Activated CD8-positive, alpha-beta T cell treated with anti-CD3 and anti-CD28 coated beads, Interleukin-2, amount 10 ng/mL, durations not matched to agents 7 days and 5 days (primary cell): Measurements from ENCODE around the gene GP1BA. TPM values are rescaled to one million over a fixed set of nuclear protein-coding genes. Genes with fewer than 3 reads are reported as not detected.
A peak's percentile ranks its signal among the peaks of the same experiment; 100 is the strongest.
"Not testable (repeated sequence)": the region's sequence is repeated elsewhere in the genome, so short reads cannot be mapped to it uniquely, and the experiment has no call there.

Source experiments
- ATAC-seq: fragments of 150-1000 bp; cut with Tn5 transposase; one replicate; pipeline ENCODE4 v1.10.0; 2021; ENCODE audit warnings: moderate library complexity
- CTCF ChIA-PET: fragments of 350-600 bp; sonication (Branson Sonifier 250); formaldehyde crosslinking; loops from one replicate; lab custom pipeline; 2021; ENCODE audit warnings: antibody characterized with exemption; lab: Charles Lee
- POLR2A ChIA-PET: fragments of 350-600 bp; sonication (Branson Sonifier 250); formaldehyde crosslinking; loops from one replicate; lab custom pipeline; 2021; ENCODE audit warnings: antibody characterized with exemption; lab: Charles Lee
- DNase-seq: peaks from one replicate; pipeline ENCODE4 v3.0.0-alpha.2; 2020
- H3K27ac Mint-ChIP-seq: one replicate; pipeline ENCODE4 v1.8.0; 2021; ENCODE audit warnings: mild to moderate bottlenecking, mixed read lengths
- H3K27me3 Mint-ChIP-seq: one replicate; pipeline ENCODE4 v1.8.0; 2021; ENCODE audit warnings: low read depth, mixed read lengths
- H3K36me3 Mint-ChIP-seq: one replicate; pipeline ENCODE4 v1.8.0; 2021; ENCODE audit warnings: low read depth, mixed read lengths
- H3K4me1 Mint-ChIP-seq: one replicate; pipeline ENCODE4 v1.8.0; 2021; ENCODE audit warnings: low read depth, mixed read lengths
- H3K4me3 Mint-ChIP-seq: one replicate; pipeline ENCODE4 v1.8.0; 2021; ENCODE audit warnings: mild to moderate bottlenecking, mixed read lengths
- H3K9me3 Mint-ChIP-seq: one replicate; pipeline ENCODE4 v1.8.0; 2022; ENCODE audit warnings: mixed read lengths; ENCODE audit not compliant: insufficient read depth
- total RNA-seq, 2 experiments: library from RNA; stranded (reverse); gene quantifications; one replicate each; pipeline ENCODE4 v1.2.3, GENCODE V29; 2021

The GP1BA gene
- total RNA-seq, 2 experiments from 2014 or later = not detected

- POLR2A ChIA-PET, H3K27ac Mint-ChIP-seq, H3K9me3 Mint-ChIP-seq, H3K27me3 Mint-ChIP-seq, H3K4me3 Mint-ChIP-seq, DNase-seq, H3K4me1 Mint-ChIP-seq, ATAC-seq: not testable (repeated sequence)
- peaks cover 29% of the 10 kb centered on the region for H3K36me3 Mint-ChIP-seq
- CTCF ChIA-PET = interaction anchor here (1.0 to 1.4 kb wide), 2 partner anchors 18 to 23 kb away, joined by 4 read pairs; partner anchors contain the start of gene CHRNE
Measured at GRCh38 chr17:4926577-4927335, 5.3 kb upstream of the GP1BA start.

- no peaks in the 10 kb centered on the region for H3K9me3 Mint-ChIP-seq
Measured at GRCh38 chr17:4928881-4929280, 3.2 kb upstream of the GP1BA start.

GRCh38 chr17:4932756-4933155 lies 679 bp downstream of the GP1BA start:
- ATAC-seq (no peak), DNase-seq (no peak)
- ChIA-PET CTCF (interaction anchor here (0.6 kb wide), 1 partner anchor 150 kb away, joined by 4 read pairs; no protein-coding TSS in a partner anchor), POLR2A (interaction anchor here (0.6 to 1.6 kb wide), 3 partner anchors 8 to 101 kb away, joined by 3 to 6 read pairs (median 3); no protein-coding TSS in a partner anchor)
- H3K4me3 Mint-ChIP-seq = no peak overlapping the region
- no peak overlapping the region for H3K27ac Mint-ChIP-seq
- no peaks in the 10 kb centered on the region for H3K27me3 Mint-ChIP-seq
- peaks cover 34% of the 10 kb centered on the region for H3K4me1 Mint-ChIP-seq
- H3K9me3 Mint-ChIP-seq = no peaks in the 10 kb centered on the region
- peaks cover 55% of the 10 kb centered on the region for H3K36me3 Mint-ChIP-seq

More at GRCh38 chr17:4928881-4929280, 3.2 kb upstream of the GP1BA start:
- Mint-ChIP-seq H3K27me3 (no peaks in the 10 kb centered on the region), H3K4me1 (peaks cover 7% of the 10 kb centered on the region), H3K36me3 (peaks cover 33% of the 10 kb centered on the region), H3K27ac (no peak overlapping the region), H3K4me3 (no peak overlapping the region)
- ChIA-PET POLR2A (interaction anchor here (1.6 kb wide), 1 partner anchor 10 kb away, joined by 3 read pairs; no protein-coding TSS in a partner anchor), CTCF (no interaction called here)
- DNase-seq (no peak), ATAC-seq (no peak)

DNA sequence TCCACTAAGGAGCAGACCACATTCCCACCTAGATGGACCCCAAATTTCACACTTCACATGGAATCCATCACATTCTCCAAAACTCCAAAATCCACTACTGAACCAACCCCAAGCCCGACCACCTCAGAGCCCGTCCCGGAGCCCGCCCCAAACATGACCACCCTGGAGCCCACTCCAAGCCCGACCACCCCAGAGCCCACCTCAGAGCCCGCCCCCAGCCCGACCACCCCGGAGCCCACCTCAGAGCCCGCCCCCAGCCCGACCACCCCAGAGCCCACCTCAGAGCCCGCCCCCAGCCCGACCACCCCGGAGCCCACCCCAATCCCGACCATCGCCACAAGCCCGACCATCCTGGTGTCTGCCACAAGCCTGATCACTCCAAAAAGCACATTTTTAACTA lies 1.6 kb downstream of the GP1BA start:
- DNase-seq = no peak
- Mint-ChIP-seq H3K36me3 (peaks cover 60% of the 10 kb centered on the region), H3K9me3 (no peaks in the 10 kb centered on the region), H3K27ac (peak overlapping the region; percentile 41), H3K4me3 (no peak overlapping the region), H3K27me3 (no peaks in the 10 kb centered on the region), H3K4me1 (peaks cover 43% of the 10 kb centered on the region)
- POLR2A ChIA-PET = interaction anchor here (1.3 to 1.4 kb wide), 2 partner anchors 9 to 22 kb away, joined by 3 read pairs; no protein-coding TSS in a partner anchor
- CTCF ChIA-PET = interaction anchor here (0.7 to 1.3 kb wide), 3 partner anchors 25 to 34 kb away, joined by 3 to 5 read pairs (median 3); partner anchors contain the start of genes CHRNE and SPAG7
- no peak for ATAC-seq

GRCh38 chr17:4934173-4934979 lies 2.3 kb downstream of the GP1BA start:
- ChIA-PET POLR2A (interaction anchor here (0.6 to 1.4 kb wide), 3 partner anchors 9 to 21 kb away, joined by 3 to 5 read pairs (median 3); no protein-coding TSS in a partner anchor), CTCF (interaction anchor here (0.7 to 1.3 kb wide), 3 partner anchors 25 to 33 kb away, joined by 3 to 5 read pairs (median 3); partner anchors contain the start of genes CHRNE and SPAG7)
- no peaks in the 10 kb centered on the region for H3K9me3 Mint-ChIP-seq
- peak; percentile 35 for DNase-seq
- peaks cover 47% of the 10 kb centered on the region for H3K4me1 Mint-ChIP-seq
- no peaks in the 10 kb centered on the region for H3K27me3 Mint-ChIP-seq
- peaks cover 61% of the 10 kb centered on the region for H3K36me3 Mint-ChIP-seq
- peak overlapping the region; percentile 50 for H3K27ac Mint-ChIP-seq
- peak; percentile 20 for ATAC-seq
- no peak overlapping the region for H3K4me3 Mint-ChIP-seq

DNA sequence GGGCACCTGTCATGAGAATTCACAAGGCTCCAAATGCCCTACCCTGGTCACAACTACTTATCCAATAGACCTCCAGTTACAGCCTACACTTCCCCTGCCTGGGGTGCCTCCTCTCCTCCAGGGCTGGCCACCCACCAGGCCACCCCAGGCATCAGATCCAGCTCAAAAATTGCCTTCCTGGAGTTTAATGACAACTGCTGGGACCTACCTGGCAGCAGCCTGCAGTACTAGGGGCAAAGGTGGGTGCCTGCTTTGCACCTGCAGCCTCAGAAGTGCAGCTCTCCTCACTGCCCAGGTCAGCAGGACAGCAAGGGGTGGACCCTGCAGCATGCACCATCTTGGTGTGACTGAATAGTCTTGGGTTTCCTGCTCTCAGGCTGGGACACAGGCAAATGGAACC lies 3.6 kb downstream of the GP1BA start:
- Mint-ChIP-seq H3K27ac (no peak overlapping the region), H3K4me1 (peaks cover 47% of the 10 kb centered on the region), H3K36me3 (peaks cover 63% of the 10 kb centered on the region), H3K27me3 (no peaks in the 10 kb centered on the region), H3K9me3 (no peaks in the 10 kb centered on the region), H3K4me3 (no peak overlapping the region)
- ChIA-PET CTCF (interaction anchor here (2.6 kb wide), 1 partner anchor 26 kb away, joined by 7 read pairs; no protein-coding TSS in a partner anchor), POLR2A (interaction anchor here (1.3 kb wide), 1 partner anchor 12 kb away, joined by 4 read pairs; no protein-coding TSS in a partner anchor)
- ATAC-seq = no peak
- no peak for DNase-seq

DNA sequence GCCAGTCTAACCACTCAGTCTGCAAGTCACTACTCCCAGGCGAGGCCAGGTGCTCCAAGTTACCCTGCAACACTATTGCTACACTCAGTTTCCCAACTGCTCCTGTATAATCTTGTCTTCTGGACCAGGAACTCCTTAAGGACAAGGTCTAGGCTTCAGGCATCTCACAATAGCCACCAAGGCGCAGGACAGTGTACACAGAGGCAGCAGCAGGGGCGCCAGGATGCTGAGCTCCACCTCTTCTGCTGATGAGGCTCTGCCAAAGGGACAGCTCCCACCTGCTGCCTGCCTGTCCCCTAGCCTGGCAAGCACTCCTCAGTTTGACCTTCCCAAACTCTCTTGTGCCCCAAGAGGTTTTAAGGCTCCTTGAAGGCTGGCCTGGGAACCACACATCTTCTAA lies 4.4 kb downstream of the GP1BA start:
- Mint-ChIP-seq H3K27me3 (no peaks in the 10 kb centered on the region), H3K4me1 (peaks cover 47% of the 10 kb centered on the region), H3K36me3 (peaks cover 64% of the 10 kb centered on the region), H3K27ac (peak overlapping the region; percentile 47), H3K9me3 (no peaks in the 10 kb centered on the region), H3K4me3 (no peak overlapping the region)
- no peak for DNase-seq
- ChIA-PET POLR2A (interaction anchor here (1.3 to 1.5 kb wide), 3 partner anchors 11 to 31 kb away, joined by 3 to 5 read pairs (median 4); partner anchors contain the start of gene SPAG7), CTCF (interaction anchor here (2.6 kb wide), 1 partner anchor 27 kb away, joined by 7 read pairs; no protein-coding TSS in a partner anchor)
- no peak for ATAC-seq

GRCh38 chr17:4937553-4937952 lies 5.5 kb downstream of the GP1BA start:
- Mint-ChIP-seq H3K4me1 (peaks cover 58% of the 10 kb centered on the region), H3K36me3 (peaks cover 74% of the 10 kb centered on the region), H3K27me3 (no peaks in the 10 kb centered on the region), H3K4me3 (peak overlapping the region; percentile 97), H3K9me3 (no peaks in the 10 kb centered on the region), H3K27ac (no peak overlapping the region)
- POLR2A ChIA-PET = interaction anchor here (0.9 to 1.5 kb wide), 3 partner anchors 12 to 19 kb away, joined by 3 read pairs; no protein-coding TSS in a partner anchor
- CTCF ChIA-PET = interaction anchor here (2.6 kb wide), 1 partner anchor 28 kb away, joined by 7 read pairs; no protein-coding TSS in a partner anchor
- ATAC-seq (no peak), DNase-seq (no peak)

DNA sequence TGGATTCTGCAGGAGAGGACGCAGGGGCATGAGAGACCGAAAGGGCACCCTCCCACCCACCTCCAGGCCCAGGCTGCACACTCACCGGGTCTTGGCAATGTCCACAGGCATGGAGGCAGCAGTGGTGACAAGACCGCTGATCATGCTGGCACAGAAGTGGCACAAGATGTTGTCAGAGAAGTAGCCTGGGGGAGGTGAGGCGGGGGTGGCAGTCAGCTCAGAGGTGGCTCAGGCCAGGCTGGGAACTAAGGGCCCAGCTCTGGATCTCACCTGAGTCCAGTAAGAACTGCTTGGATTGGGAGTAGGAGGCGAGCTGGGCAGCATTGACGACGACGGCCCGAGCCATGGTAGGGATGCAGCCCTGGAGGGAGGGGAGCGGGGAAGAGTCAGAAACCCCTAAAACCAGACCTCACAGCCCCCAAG lies 6.0 kb downstream of the GP1BA start:
- DNase-seq (no peak), ATAC-seq (no peak)
- Mint-ChIP-seq H3K36me3 (peaks cover 79% of the 10 kb centered on the region), H3K4me3 (peak overlapping the region; percentile 97), H3K9me3 (no peaks in the 10 kb centered on the region), H3K27ac (peak overlapping the region; percentile 64), H3K27me3 (no peaks in the 10 kb centered on the region), H3K4me1 (peaks cover 63% of the 10 kb centered on the region)
- ChIA-PET CTCF (interaction anchor here (3.0 kb wide), 1 partner anchor 29 kb away, joined by 13 read pairs; no protein-coding TSS in a partner anchor), POLR2A (interaction anchor here (0.9 to 1.2 kb wide), 2 partner anchors 12 to 20 kb away, joined by 3 read pairs; no protein-coding TSS in a partner anchor)

DNA sequence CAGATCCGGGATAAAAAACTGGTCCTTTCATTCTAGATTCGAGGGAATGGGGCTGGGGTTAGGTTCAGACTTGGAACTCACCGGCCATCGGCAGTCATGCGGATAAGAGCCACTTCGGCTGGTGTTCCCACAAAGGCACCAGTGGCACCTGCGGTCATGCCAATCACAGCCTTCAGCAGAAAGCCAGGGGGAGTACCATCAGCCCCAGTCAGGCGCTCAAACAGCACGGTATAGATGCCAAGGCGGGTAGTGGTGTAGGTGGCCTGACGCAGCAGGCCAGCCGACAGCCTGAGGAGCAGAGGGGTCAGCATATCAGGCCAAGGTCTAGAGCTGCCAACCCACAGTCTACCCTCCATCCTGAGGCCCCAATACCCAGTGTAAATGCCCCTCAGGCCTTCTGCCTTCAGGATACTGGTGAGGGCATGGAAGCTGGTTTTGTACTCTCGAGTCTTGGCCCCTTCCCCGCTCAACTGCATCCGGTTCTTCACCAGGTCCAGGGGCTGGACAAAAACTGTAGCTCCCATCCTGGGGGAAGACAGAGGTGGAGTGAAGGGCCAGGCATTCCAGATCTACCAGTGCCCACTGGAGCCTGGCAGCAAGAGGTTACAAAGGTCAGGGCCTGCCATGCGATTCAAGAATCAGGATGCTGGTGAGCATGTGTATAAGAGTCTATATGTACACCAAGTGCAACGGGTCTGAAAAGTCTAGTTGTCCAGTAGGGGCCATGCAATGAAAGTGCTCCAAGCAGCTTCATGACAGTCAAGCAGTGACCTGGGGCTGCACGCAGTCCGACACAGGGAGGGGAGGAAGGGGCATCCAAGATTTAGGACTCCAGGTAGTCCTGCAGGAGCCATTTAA lies 6.8 kb downstream of the GP1BA start:
- no peaks in the 10 kb centered on the region for H3K27me3 Mint-ChIP-seq
- ChIA-PET POLR2A (interaction anchor here (0.6 to 5.8 kb wide), 12 partner anchors 10 to 229 kb away, joined by 3 to 101 read pairs (median 4); partner anchors contain the start of genes ARRB2, C17orf107, ENO3 and INCA1), CTCF (interaction anchor here (0.8 to 3.4 kb wide), 13 partner anchors 13 to 49 kb away, joined by 3 to 26 read pairs (median 5); partner anchors contain the start of genes CAMTA2, CHRNE, ENO3 and SPAG7)
- H3K9me3 Mint-ChIP-seq = no peaks in the 10 kb centered on the region
- ATAC-seq (no peak), DNase-seq (no peak)
- H3K27ac Mint-ChIP-seq = peak overlapping the region; percentile 88
- peak overlapping the region; percentile 97 for H3K4me3 Mint-ChIP-seq
- H3K36me3 Mint-ChIP-seq = peaks cover 80% of the 10 kb centered on the region
- peaks cover 64% of the 10 kb centered on the region for H3K4me1 Mint-ChIP-seq
